ENCODE data around the gene SYP.

DNA sequence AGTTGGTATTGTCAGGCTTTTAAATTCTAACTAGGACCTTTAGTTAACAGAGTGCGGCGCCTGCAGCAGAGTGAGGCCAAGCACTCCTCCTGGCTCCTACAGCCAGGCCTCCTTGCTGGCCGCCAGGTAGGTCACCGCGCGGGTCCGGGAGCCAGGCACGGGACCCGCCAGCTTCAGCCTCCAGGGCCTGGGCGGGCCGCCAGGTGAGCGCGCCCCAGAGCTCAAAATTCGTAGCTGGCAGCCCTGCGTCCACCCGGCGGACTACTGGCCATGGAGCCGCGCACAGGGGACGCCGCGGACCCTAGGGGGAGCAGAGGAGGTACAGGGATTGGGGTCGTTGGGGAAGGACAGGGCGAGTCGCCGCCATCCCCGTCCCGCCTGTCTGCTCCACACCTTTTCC is 37.4 kb downstream of the SYP start, which contains the start of gene MAGIX:
- TF ChIP-seq ZBTB48 (tag by site-specific recombination; IDR thresholded peaks at IDR 0.05) (no peak), MYNN (tag by site-specific recombination; IDR thresholded peaks at IDR 0.05; ENCODE audit: borderline replicate concordance) (no peak), ZNF785 (tag by site-specific recombination; IDR thresholded peaks at IDR 0.05) (no peak), ZNF621 (tag by site-specific recombination; IDR thresholded peaks at IDR 0.05) (no peak), ZNF707 (tag by site-specific recombination; IDR thresholded peaks at IDR 0.05) (no peak), ZNF239 (tag by site-specific recombination; IDR thresholded peaks at IDR 0.05) (no peak), ZNF654 (tag by site-specific recombination; IDR thresholded peaks at IDR 0.05; ENCODE audit: low read depth) (no peak), ZNF121 (tag by site-specific recombination; IDR thresholded peaks at IDR 0.05) (no peak)
- TF ChIP-seq, protein P1, sequence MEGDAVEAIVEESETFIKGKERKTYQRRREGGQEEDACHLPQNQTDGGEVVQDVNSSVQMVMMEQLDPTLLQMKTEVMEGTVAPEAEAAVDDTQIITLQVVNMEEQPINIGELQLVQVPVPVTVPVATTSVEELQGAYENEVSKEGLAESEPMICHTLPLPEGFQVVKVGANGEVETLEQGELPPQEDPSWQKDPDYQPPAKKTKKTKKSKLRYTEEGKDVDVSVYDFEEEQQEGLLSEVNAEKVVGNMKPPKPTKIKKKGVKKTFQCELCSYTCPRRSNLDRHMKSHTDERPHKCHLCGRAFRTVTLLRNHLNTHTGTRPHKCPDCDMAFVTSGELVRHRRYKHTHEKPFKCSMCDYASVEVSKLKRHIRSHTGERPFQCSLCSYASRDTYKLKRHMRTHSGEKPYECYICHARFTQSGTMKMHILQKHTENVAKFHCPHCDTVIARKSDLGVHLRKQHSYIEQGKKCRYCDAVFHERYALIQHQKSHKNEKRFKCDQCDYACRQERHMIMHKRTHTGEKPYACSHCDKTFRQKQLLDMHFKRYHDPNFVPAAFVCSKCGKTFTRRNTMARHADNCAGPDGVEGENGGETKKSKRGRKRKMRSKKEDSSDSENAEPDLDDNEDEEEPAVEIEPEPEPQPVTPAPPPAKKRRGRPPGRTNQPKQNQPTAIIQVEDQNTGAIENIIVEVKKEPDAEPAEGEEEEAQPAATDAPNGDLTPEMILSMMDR (tag by site-specific recombination; IDR thresholded peaks at IDR 0.05): no peak
- TF ChIP-seq, protein P2, sequence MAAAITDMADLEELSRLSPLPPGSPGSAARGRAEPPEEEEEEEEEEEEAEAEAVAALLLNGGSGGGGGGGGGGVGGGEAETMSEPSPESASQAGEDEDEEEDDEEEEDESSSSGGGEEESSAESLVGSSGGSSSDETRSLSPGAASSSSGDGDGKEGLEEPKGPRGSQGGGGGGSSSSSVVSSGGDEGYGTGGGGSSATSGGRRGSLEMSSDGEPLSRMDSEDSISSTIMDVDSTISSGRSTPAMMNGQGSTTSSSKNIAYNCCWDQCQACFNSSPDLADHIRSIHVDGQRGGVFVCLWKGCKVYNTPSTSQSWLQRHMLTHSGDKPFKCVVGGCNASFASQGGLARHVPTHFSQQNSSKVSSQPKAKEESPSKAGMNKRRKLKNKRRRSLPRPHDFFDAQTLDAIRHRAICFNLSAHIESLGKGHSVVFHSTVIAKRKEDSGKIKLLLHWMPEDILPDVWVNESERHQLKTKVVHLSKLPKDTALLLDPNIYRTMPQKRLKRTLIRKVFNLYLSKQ (tag by site-specific recombination; IDR thresholded peaks at IDR 0.05; ENCODE audit: borderline replicate concordance): no peak
- TF ChIP-seq, protein P3, sequence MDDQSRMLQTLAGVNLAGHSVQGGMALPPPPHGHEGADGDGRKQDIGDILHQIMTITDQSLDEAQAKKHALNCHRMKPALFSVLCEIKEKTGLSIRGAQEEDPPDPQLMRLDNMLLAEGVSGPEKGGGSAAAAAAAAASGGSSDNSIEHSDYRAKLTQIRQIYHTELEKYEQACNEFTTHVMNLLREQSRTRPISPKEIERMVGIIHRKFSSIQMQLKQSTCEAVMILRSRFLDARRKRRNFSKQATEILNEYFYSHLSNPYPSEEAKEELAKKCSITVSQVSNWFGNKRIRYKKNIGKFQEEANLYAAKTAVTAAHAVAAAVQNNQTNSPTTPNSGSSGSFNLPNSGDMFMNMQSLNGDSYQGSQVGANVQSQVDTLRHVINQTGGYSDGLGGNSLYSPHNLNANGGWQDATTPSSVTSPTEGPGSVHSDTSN (CRISPR knock-in tag; IDR thresholded peaks at IDR 0.05): no peak
